Measurements from ENCODE around the gene KBTBD3. TPM values are rescaled to one million over a fixed set of nuclear protein-coding genes. Genes with fewer than 3 reads are reported as not detected.
A peak's percentile ranks its signal among the peaks of the same experiment; 100 is the strongest.

Gene KBTBD3
- total RNA-seq, 1 experiment from 2014 or later = 2.9 TPM

GRCh38 chr11:106076171-106076918 lies 802 bp downstream of the KBTBD3 start:
- Mint-ChIP-seq H3K9me3 (ENCODE audit: unreplicated experiment) (no peaks in the 10 kb centered on the region), H3K4me1 (ENCODE audit: insufficient read depth, unreplicated experiment) (peaks cover 31% of the 10 kb centered on the region), H3K36me3 (ENCODE audit: insufficient read depth, unreplicated experiment) (peaks cover 15% of the 10 kb centered on the region), H3K27ac (ENCODE audit: low read depth, unreplicated experiment) (peak overlapping the region; percentile 97), H3K27me3 (ENCODE audit: insufficient read depth, unreplicated experiment) (no peaks in the 10 kb centered on the region), H3K4me3 (ENCODE audit: unreplicated experiment) (peak overlapping the region; percentile 88)
- POLR2A ChIA-PET = interaction anchor here (0.9 to 4.5 kb wide), 15 partner anchors 8 to 1029 kb away, joined by 3 to 28 read pairs (median 5); partner anchors contain the start of gene MSANTD4
- no peak for TF ChIP-seq CTCF (IDR thresholded peaks at IDR 0.05; ENCODE audit: unreplicated experiment)
- CTCF ChIA-PET = interaction anchor here (0.6 to 1.2 kb wide), 4 partner anchors 34 to 1753 kb away, joined by 3 to 4 read pairs (median 3); no protein-coding TSS in a partner anchor
- TSS peak; percentile 35 for BruUV-seq (replicated peaks)
- intact Hi-C loops (cut with micrococcal nuclease) = no loop called here
- no peak for DNase-seq (ENCODE audit: unreplicated experiment)

GRCh38 chr11:106072804-106073203 lies 4.3 kb downstream of the KBTBD3 start:
- peaks cover 20% of the 10 kb centered on the region for H3K4me1 Mint-ChIP-seq (ENCODE audit: insufficient read depth, unreplicated experiment)
- no peaks in the 10 kb centered on the region for H3K27me3 Mint-ChIP-seq (ENCODE audit: insufficient read depth, unreplicated experiment)
- no peaks in the 10 kb centered on the region for H3K9me3 Mint-ChIP-seq (ENCODE audit: unreplicated experiment)
- H3K27ac Mint-ChIP-seq (ENCODE audit: low read depth, unreplicated experiment) = no peak overlapping the region
- no peak overlapping the region for H3K4me3 Mint-ChIP-seq (ENCODE audit: unreplicated experiment)
- no peak for DNase-seq (ENCODE audit: unreplicated experiment)
- no TSS peak for BruUV-seq (replicated peaks)
- H3K36me3 Mint-ChIP-seq (ENCODE audit: insufficient read depth, unreplicated experiment) = no peaks in the 10 kb centered on the region
- TF ChIP-seq CTCF (IDR thresholded peaks at IDR 0.05; ENCODE audit: unreplicated experiment) = no peak
- intact Hi-C loops (cut with micrococcal nuclease) = no loop called here
- ChIA-PET POLR2A (interaction anchor here (0.6 to 1.3 kb wide), 2 partner anchors 15 to 1026 kb away, joined by 3 read pairs; no protein-coding TSS in a partner anchor), CTCF (no interaction called here)

GRCh38 chr11:106070606-106071005 lies 6.5 kb downstream of the KBTBD3 start:
- POLR2A ChIA-PET = interaction anchor here (0.6 to 1.3 kb wide), 3 partner anchors 13 to 638 kb away, joined by 3 read pairs; no protein-coding TSS in a partner anchor
- CTCF ChIA-PET = interaction anchor here (1.2 to 1.3 kb wide), 2 partner anchors 14 to 21 kb away, joined by 3 to 9 read pairs; no protein-coding TSS in a partner anchor
- no peak overlapping the region for H3K27ac Mint-ChIP-seq (ENCODE audit: low read depth, unreplicated experiment)
- no TSS peak for BruUV-seq (replicated peaks)
- no peaks in the 10 kb centered on the region for H3K36me3 Mint-ChIP-seq (ENCODE audit: insufficient read depth, unreplicated experiment)
- no peak for TF ChIP-seq CTCF (IDR thresholded peaks at IDR 0.05; ENCODE audit: unreplicated experiment)
- intact Hi-C loops (cut with micrococcal nuclease) = no loop called here
- no peaks in the 10 kb centered on the region for H3K9me3 Mint-ChIP-seq (ENCODE audit: unreplicated experiment)
- H3K4me1 Mint-ChIP-seq (ENCODE audit: insufficient read depth, unreplicated experiment) = peaks cover 12% of the 10 kb centered on the region
- DNase-seq (ENCODE audit: unreplicated experiment) = peak; percentile 28
- no peaks in the 10 kb centered on the region for H3K27me3 Mint-ChIP-seq (ENCODE audit: insufficient read depth, unreplicated experiment)
- H3K4me3 Mint-ChIP-seq (ENCODE audit: unreplicated experiment) = no peak overlapping the region

- intact Hi-C loops (cut with micrococcal nuclease) = no loop called here
- ChIA-PET POLR2A (interaction anchor here (1.3 kb wide), 1 partner anchor 13 kb away, joined by 3 read pairs; no protein-coding TSS in a partner anchor), CTCF (no interaction called here)
- no TSS peak for BruUV-seq (replicated peaks)
- DNase-seq (ENCODE audit: unreplicated experiment) = no peak
- no peak overlapping the region for H3K27ac Mint-ChIP-seq (ENCODE audit: low read depth, unreplicated experiment)
- no peaks in the 10 kb centered on the region for H3K27me3 Mint-ChIP-seq (ENCODE audit: insufficient read depth, unreplicated experiment)
- no peaks in the 10 kb centered on the region for H3K4me1 Mint-ChIP-seq (ENCODE audit: insufficient read depth, unreplicated experiment)
- TF ChIP-seq CTCF (IDR thresholded peaks at IDR 0.05; ENCODE audit: unreplicated experiment) = no peak
- no peaks in the 10 kb centered on the region for H3K36me3 Mint-ChIP-seq (ENCODE audit: insufficient read depth, unreplicated experiment)
- H3K9me3 Mint-ChIP-seq (ENCODE audit: unreplicated experiment) = no peaks in the 10 kb centered on the region
- no peak overlapping the region for H3K4me3 Mint-ChIP-seq (ENCODE audit: unreplicated experiment)
These were observed 14.1 kb downstream of the KBTBD3 start for GRCh38 chr11:106063009-106063408.
